ENCODE data around the gene C1QTNF8.
"Not testable (repeated sequence)": the region's sequence is repeated elsewhere in the genome, so short reads cannot be mapped to it uniquely, and the experiment has no call there.

Gene C1QTNF8

GRCh38 chr16:1098266-1098991, 2.4 kb upstream of the C1QTNF8 start:
- in situ Hi-C loops (cut with MboI; ENCODE audit: low pct_unique_long_range_greater_than_20kb, low sequenced_read_pairs) = no loop called here
- no peak for DNase-seq

- in situ Hi-C loops (cut with MboI; ENCODE audit: low pct_unique_long_range_greater_than_20kb, low sequenced_read_pairs) = no loop called here
- DNase-seq = no peak
Measured at GRCh38 chr16:1097800-1098199, 1.8 kb upstream of the C1QTNF8 start.

GRCh38 chr16:1097156-1097555, 1.1 kb upstream of the C1QTNF8 start:
- DNase-seq = no peak
- in situ Hi-C loops (cut with MboI; ENCODE audit: low pct_unique_long_range_greater_than_20kb, low sequenced_read_pairs) = no loop called here

- in situ Hi-C loops (cut with MboI; ENCODE audit: low pct_unique_long_range_greater_than_20kb, low sequenced_read_pairs) = no loop called here
- no peak for DNase-seq
Measured at GRCh38 chr16:1095450-1096168, 435 bp downstream of the C1QTNF8 start.

GRCh38 chr16:1094601-1095449, 1.2 kb downstream of the C1QTNF8 start:
- in situ Hi-C loops (cut with MboI; ENCODE audit: low pct_unique_long_range_greater_than_20kb, low sequenced_read_pairs) = no loop called here
- DNase-seq = no peak

GRCh38 chr16:1094124-1094479, 1.9 kb downstream of the C1QTNF8 start:
- DNase-seq = no peak
- in situ Hi-C loops (cut with MboI; ENCODE audit: low pct_unique_long_range_greater_than_20kb, low sequenced_read_pairs) = no loop called here

GRCh38 chr16:1093284-1094123, 2.5 kb downstream of the C1QTNF8 start:
- peak; percentile 37 for DNase-seq
- in situ Hi-C loops (cut with MboI; ENCODE audit: low pct_unique_long_range_greater_than_20kb, low sequenced_read_pairs) = no loop called here

GRCh38 chr16:1092685-1093283, 3.3 kb downstream of the C1QTNF8 start:
- in situ Hi-C loops (cut with MboI; ENCODE audit: low pct_unique_long_range_greater_than_20kb, low sequenced_read_pairs) = not testable (repeated sequence)

GRCh38 chr16:1091992-1092552, 4.0 kb downstream of the C1QTNF8 start:
- DNase-seq = no peak
- in situ Hi-C loops (cut with MboI; ENCODE audit: low pct_unique_long_range_greater_than_20kb, low sequenced_read_pairs) = no loop called here

More at GRCh38 chr16:1092685-1093283, 3.3 kb downstream of the C1QTNF8 start:
- not testable (repeated sequence) for DNase-seq

GRCh38 chr16:1090620-1091587, 5.1 kb downstream of the C1QTNF8 start:
- in situ Hi-C loops (cut with MboI; ENCODE audit: low pct_unique_long_range_greater_than_20kb, low sequenced_read_pairs) = no loop called here
- DNase-seq = no peak

GRCh38 chr16:1089822-1090619, 6.0 kb downstream of the C1QTNF8 start:
- in situ Hi-C loops (cut with MboI; ENCODE audit: low pct_unique_long_range_greater_than_20kb, low sequenced_read_pairs) = no loop called here
- no peak for DNase-seq

- in situ Hi-C loops (cut with MboI; ENCODE audit: low pct_unique_long_range_greater_than_20kb, low sequenced_read_pairs) = no loop called here
- DNase-seq = no peak
Measured at GRCh38 chr16:1089439-1089821, 6.6 kb downstream of the C1QTNF8 start.

GRCh38 chr16:1088295-1089170, 7.5 kb downstream of the C1QTNF8 start:
- DNase-seq = no peak
- in situ Hi-C loops (cut with MboI; ENCODE audit: low pct_unique_long_range_greater_than_20kb, low sequenced_read_pairs) = no loop called here

- DNase-seq; in situ Hi-C loops (cut with MboI; ENCODE audit: low pct_unique_long_range_greater_than_20kb, low sequenced_read_pairs): not testable (repeated sequence)
Measured at GRCh38 chr16:1086443-1086842, 9.6 kb downstream of the C1QTNF8 start.

- no peak for DNase-seq
- in situ Hi-C loops (cut with MboI; ENCODE audit: low pct_unique_long_range_greater_than_20kb, low sequenced_read_pairs) = no loop called here
Measured at GRCh38 chr16:1084971-1085370, 11.1 kb downstream of the C1QTNF8 start.
